ENCODE data around the gene PGRMC1.

GRCh38 chrX:119252716-119253115, 16.6 kb downstream of the PGRMC1 start:
- TF ChIP-seq EZH2phosphoT487 (IDR thresholded peaks at IDR 0.05; ENCODE audit: unreplicated experiment) (no peak), CTCF (conservative IDR thresholded peaks at IDR 0.05; ENCODE audit: low read depth in 2 of 2) (no peak), JUNB (IDR thresholded peaks at IDR 0.05; ENCODE audit: unreplicated experiment) (no peak), POLR2AphosphoS5 (IDR thresholded peaks at IDR 0.05; ENCODE audit: low read depth) (no peak)

Data from GM23338 (cell line).